COLO829 (cell line): ENCODE measurements around the gene ZCCHC2.

Source experiments
- DNase-seq: peaks from one replicate; pipeline ENCODE4 v3.0.0; 2012; ENCODE audit warnings: low spot score

The ZCCHC2 gene

DNA sequence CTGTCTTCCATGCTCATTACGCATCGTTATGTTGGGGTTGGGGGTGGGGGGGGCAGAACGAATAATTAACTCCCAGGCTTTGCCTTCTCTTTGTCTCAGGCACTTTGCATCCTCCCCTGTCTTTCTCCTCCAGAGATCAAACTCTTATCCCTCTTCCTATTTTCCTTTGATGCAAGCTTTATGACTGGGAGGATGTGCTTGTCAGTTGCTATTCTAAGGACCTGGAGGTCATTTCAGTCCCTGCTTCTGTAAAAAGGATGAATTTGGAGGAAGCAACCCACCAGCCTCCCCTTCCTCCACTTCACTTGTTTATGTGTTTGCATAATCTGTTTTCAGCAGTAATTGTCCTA is 87.5 kb downstream of the ZCCHC2 start:
- no peak for DNase-seq

DNA sequence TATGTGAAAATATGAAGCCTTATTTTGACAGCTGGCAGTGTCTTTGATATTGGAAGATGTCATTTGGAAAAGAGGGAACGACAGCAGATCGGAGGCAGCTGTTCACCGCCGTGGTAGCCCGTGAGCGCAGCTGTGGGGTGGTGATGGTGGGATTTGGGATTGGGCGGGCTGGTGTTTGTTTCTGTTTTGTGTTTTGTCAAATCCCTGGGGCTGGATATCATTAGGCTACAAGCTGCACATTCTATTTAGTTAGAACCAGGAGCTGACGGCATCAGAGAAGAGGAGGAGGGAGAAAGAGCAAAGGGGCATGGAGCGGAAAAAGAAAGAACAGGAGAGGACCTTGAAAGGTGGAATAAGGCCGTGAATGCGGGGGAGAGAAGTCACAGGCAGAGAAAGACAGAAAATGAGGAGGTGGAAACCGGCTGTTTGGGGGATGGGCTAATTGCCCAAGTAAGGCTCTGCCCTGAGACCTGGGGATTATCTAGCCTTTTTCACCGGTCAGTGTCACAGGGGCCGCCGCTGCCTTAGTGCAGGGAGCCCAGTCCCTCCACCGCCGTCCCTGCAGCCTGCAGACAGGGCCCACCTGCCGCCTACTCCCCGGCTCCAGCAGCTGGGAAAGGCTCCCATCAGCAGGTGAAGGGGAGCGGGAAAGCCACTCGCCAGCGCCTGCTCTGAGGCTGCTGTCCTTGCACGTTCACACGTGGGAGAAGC is 88.0 kb downstream of the ZCCHC2 start:
- no peak for DNase-seq

- DNase-seq: no peak
Observed at GRCh38 chr18:62611453-62612288, 88.8 kb downstream of the ZCCHC2 start.

- DNase-seq: no peak
Observed at GRCh38 chr18:62612289-62612645, 89.4 kb downstream of the ZCCHC2 start.

DNA sequence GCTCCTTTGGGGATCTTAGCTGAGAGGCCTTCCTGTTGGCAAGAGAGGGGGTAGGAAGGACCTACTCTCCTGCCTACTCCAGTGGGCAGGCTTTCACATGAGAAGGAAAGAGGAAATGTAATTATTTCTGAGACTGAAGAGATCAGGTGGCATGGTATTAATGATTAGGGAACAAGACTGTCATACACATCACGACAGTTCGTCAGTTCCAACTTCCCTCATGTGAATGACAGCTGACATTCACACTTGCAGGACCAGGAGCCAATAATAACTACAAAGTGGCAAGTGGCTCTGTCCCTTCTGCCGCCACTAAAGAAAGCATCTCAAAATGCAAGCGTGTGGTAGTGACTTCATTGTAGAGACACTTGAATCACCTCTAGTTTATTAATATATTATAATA is 90.0 kb downstream of the ZCCHC2 start:
- no peak for DNase-seq

- no peak for DNase-seq
Observed at GRCh38 chr18:62614494-62614893, 91.7 kb downstream of the ZCCHC2 start.

DNA sequence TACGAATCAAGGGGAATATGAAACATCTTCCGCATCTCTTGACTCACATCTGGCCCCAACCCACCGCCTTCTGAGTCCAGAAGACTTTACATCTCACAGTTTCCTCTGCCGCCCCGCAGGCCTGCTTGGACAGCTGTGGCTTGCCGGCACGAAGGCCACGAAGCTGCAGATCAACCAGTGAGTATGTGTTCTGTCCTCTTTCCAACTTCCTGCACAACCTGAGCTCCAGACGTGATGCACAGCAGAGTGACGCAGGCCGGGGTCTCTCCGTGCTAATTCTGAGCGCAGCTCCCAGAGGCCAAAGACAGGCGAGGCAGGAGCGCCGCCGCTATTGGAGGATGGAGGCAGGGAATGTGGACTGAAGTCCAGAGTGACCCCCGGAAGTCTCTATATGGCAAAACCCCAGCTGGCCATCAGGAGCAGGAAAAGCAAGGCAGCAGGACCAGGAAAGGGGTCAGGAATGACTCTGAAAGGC is 93.5 kb downstream of the ZCCHC2 start:
- no peak for DNase-seq

DNA sequence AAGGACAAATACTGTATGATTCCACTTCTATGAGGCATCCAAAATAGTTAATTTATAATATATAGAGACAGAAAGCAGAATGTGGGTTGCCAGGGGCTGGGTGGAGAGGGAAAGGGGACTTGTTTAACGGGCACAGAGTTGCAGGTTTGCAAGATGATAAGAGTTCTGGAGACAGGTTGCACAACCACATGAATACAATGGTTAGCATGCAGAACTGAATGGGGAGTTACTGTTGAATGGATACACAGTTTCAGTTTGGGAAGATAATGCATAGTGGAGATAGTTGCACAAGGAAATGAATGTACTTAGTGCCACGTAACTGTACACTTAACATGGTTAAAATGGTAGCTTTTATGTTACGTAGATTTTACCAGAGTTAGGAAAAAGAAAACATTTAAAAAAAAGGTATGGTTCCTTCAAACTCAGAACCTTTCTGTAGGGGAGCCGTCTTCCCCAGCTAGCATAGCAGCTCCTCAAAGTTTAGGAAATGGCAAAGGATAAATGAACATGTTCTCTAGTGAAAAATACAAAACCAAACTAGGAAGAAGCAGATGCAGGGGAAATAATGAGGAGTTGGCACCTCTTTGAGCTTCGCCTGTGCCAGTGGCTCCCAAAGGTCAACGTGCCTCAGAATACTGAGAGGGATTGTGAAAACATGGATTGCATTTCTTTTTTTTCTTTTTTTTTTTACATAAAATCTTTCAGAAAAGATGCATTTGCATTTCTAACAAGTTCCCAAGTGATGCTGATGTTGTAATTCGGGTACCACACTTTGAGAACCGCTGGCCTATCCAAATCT is 95.2 kb downstream of the ZCCHC2 start:
- DNase-seq: no peak

GRCh38 chr18:62618735-62619134 is 95.9 kb downstream of the ZCCHC2 start:
- DNase-seq: no peak

DNA sequence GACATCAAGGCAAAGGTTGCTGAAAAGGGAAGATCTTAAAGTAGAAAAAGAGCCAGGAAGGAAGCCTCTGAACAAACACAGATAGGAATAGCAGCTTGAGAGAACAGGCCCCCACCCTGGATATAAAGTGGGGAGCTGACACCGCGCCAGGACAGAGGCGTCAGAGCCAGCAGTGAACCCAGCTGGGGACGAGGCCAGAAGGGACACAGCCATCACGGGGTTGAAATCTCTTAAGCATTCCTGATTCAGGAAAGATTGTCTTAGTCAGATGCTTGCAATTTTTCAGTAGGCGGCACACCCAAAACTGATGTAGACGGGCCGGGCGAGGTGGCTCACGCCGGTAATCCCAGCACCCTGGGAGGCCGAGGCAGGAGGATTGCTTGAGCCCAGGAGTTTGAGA is 98.7 kb downstream of the ZCCHC2 start:
- no peak for DNase-seq

GRCh38 chr18:62625019-62625418 is 102.2 kb downstream of the ZCCHC2 start:
- DNase-seq: peak; percentile 50
